HepG2 (cell line): ENCODE measurements around the gene SAMD4B. TPM values are rescaled to one million over a fixed set of nuclear protein-coding genes. Genes with fewer than 3 reads are reported as not detected.
A peak's percentile ranks its signal among the peaks of the same experiment; 100 is the strongest.

ENCODE experiments used
- ARHGAP35 ChIP-seq: sonication (generic); formaldehyde crosslinking; IDR thresholded peaks from 2 replicates; pipeline ENCODE4 v1.9.0; 2022; ENCODE audit warnings: mild to moderate bottlenecking, inconsistent platforms, moderate library complexity, missing genetic modification reagents, borderline replicate concordance
- FOXC1 ChIP-seq: sonication (generic); formaldehyde crosslinking; IDR thresholded peaks from 2 replicates; pipeline ENCODE4 v1.8.0; 2022; ENCODE audit warnings: mild to moderate bottlenecking, missing genetic modification reagents, borderline replicate concordance
- GTF3A ChIP-seq: sonication (generic); formaldehyde crosslinking; conservative IDR thresholded peaks from 2 replicates; pipeline ENCODE4 v1.4.0; 2020; ENCODE audit warnings: mild to moderate bottlenecking, missing genetic modification reagents
- HDAC2 ChIP-seq: sonication (generic); formaldehyde crosslinking; IDR thresholded peaks from 2 replicates; pipeline ENCODE4 v1.4.0; 2020; ENCODE audit warnings: missing genetic modification reagents
- KDM2A ChIP-seq: sonication (generic); formaldehyde crosslinking; IDR thresholded peaks from 2 replicates; pipeline ENCODE4 v1.4.0; 2020; ENCODE audit warnings: low read depth, missing genetic modification reagents, borderline replicate concordance
- KDM4B ChIP-seq: sonication (generic); formaldehyde crosslinking; IDR thresholded peaks from 2 replicates; pipeline ENCODE4 v1.4.0; 2020; ENCODE audit warnings: missing genetic modification reagents
- KDM5A ChIP-seq: fragments of 200-600 bp; sonication (generic); IDR thresholded peaks from 2 replicates; pipeline ENCODE4 v1.7.0; 2018; ENCODE audit warnings: antibody characterized with exemption, mild to moderate bottlenecking, low read length, borderline replicate concordance
- KLF16 ChIP-seq, 2 experiments: sonication (generic) in 1 of 2; formaldehyde crosslinking in 1 of 2; IDR thresholded peaks; 2 replicates each; pipeline versions ENCODE4 v1.6.1 to v1.8.0; 2016 to 2023; ENCODE audit warnings: missing genetic modification reagents in 2 of 2, missing compliant biosample characterization in 1 of 2
- MEIS1 ChIP-seq: sonication (generic); formaldehyde crosslinking; IDR thresholded peaks from 2 replicates; pipeline ENCODE4 v1.9.0; 2021; ENCODE audit warnings: mild to moderate bottlenecking, missing genetic modification reagents, moderate library complexity, borderline replicate concordance
- MNT ChIP-seq: fragments of 450-650 bp; IDR thresholded peaks from 2 replicates; pipeline ENCODE4 v1.6.1; 2016
- POLR2G ChIP-seq: fragments of 200-400 bp; formaldehyde crosslinking; IDR thresholded peaks from 2 replicates; pipeline ENCODE4 v1.6.1; 2018; ENCODE audit warnings: mild to moderate bottlenecking, low read depth, low read length, moderate library complexity
- PRMT3 ChIP-seq: sonication (generic); formaldehyde crosslinking; IDR thresholded peaks from 2 replicates; pipeline ENCODE4 v1.8.1; 2022; ENCODE audit warnings: low read depth, mild to moderate bottlenecking, moderate library complexity, missing genetic modification reagents, borderline replicate concordance
- RFXAP ChIP-seq: sonication (generic); formaldehyde crosslinking; IDR thresholded peaks from 2 replicates; pipeline ENCODE4 v1.4.0; 2020; ENCODE audit warnings: missing genetic modification reagents, borderline replicate concordance
- TBX3 ChIP-seq: fragments of 450-650 bp; IDR thresholded peaks from 2 replicates; pipeline ENCODE4 v1.6.1; 2017; ENCODE audit warnings: antibody characterized with exemption, mild to moderate bottlenecking, inconsistent platforms, borderline replicate concordance
- THAP11 ChIP-seq: IDR thresholded peaks from 2 replicates; pipeline ENCODE4 v1.6.1; 2016; ENCODE audit warnings: missing biosample characterization, missing genetic modification reagents
- TOPORS ChIP-seq: sonication (generic); formaldehyde crosslinking; IDR thresholded peaks from 2 replicates; pipeline ENCODE4 v1.8.0; 2023; ENCODE audit warnings: mild to moderate bottlenecking, missing genetic modification reagents
- ZBTB14 ChIP-seq: sonication (generic); formaldehyde crosslinking; IDR thresholded peaks from 2 replicates; pipeline ENCODE4 v1.4.0; 2020; ENCODE audit warnings: missing genetic modification reagents
- ZNF224 ChIP-seq: sonication (generic); formaldehyde crosslinking; IDR thresholded peaks from 2 replicates; pipeline ENCODE4 v1.5.0; 2020; ENCODE audit warnings: mild to moderate bottlenecking, missing genetic modification reagents
- ZNF234 ChIP-seq: sonication (generic); formaldehyde crosslinking; conservative IDR thresholded peaks from 2 replicates; pipeline ENCODE4 v1.5.1; 2020; ENCODE audit warnings: mild to moderate bottlenecking, missing genetic modification reagents
- ZNF687 ChIP-seq: sonication (generic); formaldehyde crosslinking; IDR thresholded peaks from 2 replicates; pipeline ENCODE4 v1.5.1; 2020; ENCODE audit warnings: mild to moderate bottlenecking, missing genetic modification reagents, moderate library complexity
- ZNF816 ChIP-seq: sonication (generic); formaldehyde crosslinking; IDR thresholded peaks from 2 replicates; pipeline ENCODE4 v1.8.0; 2022; ENCODE audit warnings: missing genetic modification reagents, mild to moderate bottlenecking, borderline replicate concordance
- polyA plus RNA-seq, 8 experiments: library from polyadenylated mRNA; depleted of rRNA in 3 of 8; stranded (reverse) in 7 of 8; unstranded in 1 of 8; fragments of >200 nt; fragmentation: Illumina TruSeq in 4 of 8; extraction: Trizol in 4 of 8; gene quantifications; 2 replicates each; pipeline versions ENCODE4 v1.2.1 to v1.2.3, GENCODE V29; 2011 to 2016; ENCODE audit warnings: low read depth in 4 of 8, missing spikeins in 1 of 8, mixed read lengths in 1 of 8; ENCODE audit not compliant: insufficient read depth in 1 of 8
- total RNA-seq, 5 experiments: library from RNA; depleted of rRNA; stranded (reverse); fragments of >200 nt; fragmentation: Illumina TruSeq; extraction: Trizol; gene quantifications; 2 replicates each; pipeline ENCODE4 v1.2.3, GENCODE V29; 2016; ENCODE audit warnings: low read depth in 1 of 5

The SAMD4B gene
- total and polyA plus RNA-seq, 2 of the 13 experiments (the other 11 are each of a cell fraction or from before 2014, with no cell fraction given) = 26.0 to 31.8 TPM

GRCh38 chr19:39428283-39429112 lies 86.3 kb downstream of the SAMD4B start (continued):
- TF ChIP-seq ZNF687 (peak; percentile 86), TBX3 (no peak), GTF3A (CRISPR knock-in tag) (no peak), RFXAP (no peak), ARHGAP35 (CRISPR knock-in tag) (no peak), ZBTB14 (CRISPR knock-in tag) (no peak), TOPORS (CRISPR knock-in tag) (no peak), KDM4B (CRISPR knock-in tag) (no peak), THAP11 (CRISPR knock-in tag) (peak; percentile 46; the same call in 1 of the 2 replicates), ZNF224 (CRISPR knock-in tag) (no peak), HDAC2 (CRISPR knock-in tag) (peak; percentile 48), KDM2A (CRISPR knock-in tag) (peak; percentile 54; the same call in 1 of the 2 replicates), KLF16 (CRISPR knock-in tag; IDR thresholded peaks at IDR 0.05) (no peak), ZNF234 (no peak), FOXC1 (CRISPR knock-in tag) (no peak), ZNF816 (no peak), MEIS1 (CRISPR knock-in tag) (0 out of 2 replicates have a peak, but pooled peaks have one; percentile 5), PRMT3 (no peak), MNT (no peak), POLR2G (0 out of 2 replicates have a peak, but pooled peaks have one; percentile 56), KDM5A (no peak)
